ENCODE measurements around the gene CARD6.

DNA sequence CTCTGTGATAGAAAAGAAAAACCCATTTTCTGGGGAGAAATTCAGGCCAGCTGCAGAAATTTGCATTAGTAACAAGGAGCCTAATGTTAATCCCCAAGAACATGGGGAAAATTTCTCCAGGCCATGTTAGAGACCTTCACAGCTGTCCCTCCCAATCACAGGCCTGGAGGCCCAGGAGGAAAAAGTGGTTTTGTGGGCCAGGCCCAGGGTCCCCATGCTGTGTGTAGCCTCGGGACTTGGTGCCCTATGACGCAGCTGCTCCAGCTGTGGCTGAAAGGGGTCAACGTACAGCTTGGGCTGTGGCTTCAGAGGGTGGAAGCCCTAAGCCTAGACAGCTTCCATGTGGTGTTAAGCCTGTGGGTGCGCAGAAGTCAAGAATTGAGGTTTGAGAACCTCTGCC, 41.1 kb downstream of the CARD6 start:
- TF ChIP-seq, protein P1, sequence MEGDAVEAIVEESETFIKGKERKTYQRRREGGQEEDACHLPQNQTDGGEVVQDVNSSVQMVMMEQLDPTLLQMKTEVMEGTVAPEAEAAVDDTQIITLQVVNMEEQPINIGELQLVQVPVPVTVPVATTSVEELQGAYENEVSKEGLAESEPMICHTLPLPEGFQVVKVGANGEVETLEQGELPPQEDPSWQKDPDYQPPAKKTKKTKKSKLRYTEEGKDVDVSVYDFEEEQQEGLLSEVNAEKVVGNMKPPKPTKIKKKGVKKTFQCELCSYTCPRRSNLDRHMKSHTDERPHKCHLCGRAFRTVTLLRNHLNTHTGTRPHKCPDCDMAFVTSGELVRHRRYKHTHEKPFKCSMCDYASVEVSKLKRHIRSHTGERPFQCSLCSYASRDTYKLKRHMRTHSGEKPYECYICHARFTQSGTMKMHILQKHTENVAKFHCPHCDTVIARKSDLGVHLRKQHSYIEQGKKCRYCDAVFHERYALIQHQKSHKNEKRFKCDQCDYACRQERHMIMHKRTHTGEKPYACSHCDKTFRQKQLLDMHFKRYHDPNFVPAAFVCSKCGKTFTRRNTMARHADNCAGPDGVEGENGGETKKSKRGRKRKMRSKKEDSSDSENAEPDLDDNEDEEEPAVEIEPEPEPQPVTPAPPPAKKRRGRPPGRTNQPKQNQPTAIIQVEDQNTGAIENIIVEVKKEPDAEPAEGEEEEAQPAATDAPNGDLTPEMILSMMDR (IDR thresholded peaks at IDR 0.05), result no peak
- TF ChIP-seq POLR2A (IDR thresholded peaks at IDR 0.05), result no peak
- no peak for TF ChIP-seq POLR2AphosphoS5 (IDR thresholded peaks at IDR 0.05)

All from breast epithelium (tissue), 3 donors.